Upper lobe of right lung (tissue), 1 donor: Measurements from ENCODE around the gene BID. TPM values are rescaled to one million over a fixed set of nuclear protein-coding genes. Genes with fewer than 3 reads are reported as not detected.

Experiments used
- ATAC-seq: fragments of 200-7000 bp; cut with Tn5 transposase; one replicate; pipeline ENCODE4 v1.9.1; 2020; ENCODE audit warnings: mild to moderate bottlenecking, moderate library complexity
- DNase-seq: peaks from one replicate; pipeline ENCODE4 v3.0.0-alpha.2; 2020
- H3K27ac ChIP-seq: fragments of 200-600 bp; one replicate; pipeline ENCODE4 v1.8.0; 2022
- H3K27me3 ChIP-seq: fragments of 200-600 bp; one replicate; pipeline ENCODE4 v1.8.0; 2022; ENCODE audit warnings: mild to moderate bottlenecking
- H3K36me3 ChIP-seq: fragments of 200-600 bp; one replicate; pipeline ENCODE4 v1.8.0; 2022
- H3K4me1 ChIP-seq: fragments of 200-600 bp; one replicate; pipeline ENCODE4 v1.8.0; 2022
- H3K4me3 ChIP-seq: fragments of 200-600 bp; one replicate; pipeline ENCODE4 v1.8.0; 2022; ENCODE audit warnings: mild to moderate bottlenecking
- H3K9me3 ChIP-seq: fragments of 200-600 bp; one replicate; pipeline ENCODE4 v1.8.0; 2022
- CTCF ChIP-seq: fragments of 200-600 bp; IDR thresholded peaks from one replicate; pipeline ENCODE4 v1.8.0; 2022; ENCODE audit warnings: antibody characterized with exemption
- intact Hi-C: fragments of 100-400 bp; cut with DNase I; formaldehyde crosslinking; loops from one replicate; pipeline ENCODE4 v1.11.0; 2022
- total RNA-seq: library from RNA; stranded (reverse); fragmentation: NEBNext Ultra II Directional; extraction: Animal tissue kit (Norgen Biotek cat#: 25700); gene quantifications from one replicate; pipeline ENCODE4 v1.2.1, GENCODE V29; 2021
- donor health status: DM: no; HTN: yes; CAD: no; lungs with severe emphysema.

Gene BID
- total RNA-seq, 1 donor from 2014 or later = 22.8 TPM

DNA sequence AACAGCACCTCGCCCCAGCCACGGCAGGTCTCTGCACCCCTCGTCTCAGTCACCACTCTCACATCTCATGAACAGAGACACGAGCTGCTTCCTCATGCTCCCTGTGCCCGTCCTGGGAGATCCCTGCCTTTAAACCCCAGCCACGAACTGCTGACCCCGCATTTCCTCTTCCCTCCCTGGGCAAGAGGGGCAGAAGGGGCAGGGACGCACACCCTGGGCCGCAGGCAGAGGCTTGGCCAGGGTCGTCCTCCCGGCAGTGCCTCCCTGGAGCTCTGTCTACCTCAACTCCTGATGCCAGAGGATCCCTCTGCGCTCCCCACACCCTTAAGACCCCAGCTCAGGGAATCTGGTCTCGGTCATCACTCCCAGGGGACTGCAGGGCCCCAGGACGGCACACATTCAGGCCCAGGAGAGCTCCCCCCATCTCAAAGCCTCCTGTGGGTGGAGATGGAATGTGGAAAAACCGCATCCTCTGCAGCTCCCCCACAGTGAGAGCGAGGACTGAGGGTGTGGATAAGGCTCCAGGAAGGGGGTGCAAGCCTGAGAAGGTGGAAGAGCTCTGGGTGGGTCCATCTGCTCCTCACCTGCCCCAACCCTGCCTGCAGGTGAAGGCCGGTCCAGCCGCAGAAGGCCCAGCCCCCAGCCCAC is 1.2 kb downstream of the BID start:
- no peak overlapping the region for H3K27ac ChIP-seq
- H3K36me3 ChIP-seq = no peaks in the 10 kb centered on the region
- H3K9me3 ChIP-seq = no peaks in the 10 kb centered on the region
- DNase-seq = no peak
- TF ChIP-seq CTCF = no peak
- peak; percentile 5 for ATAC-seq
- H3K4me1 ChIP-seq = peaks cover 26% of the 10 kb centered on the region
- peak overlapping the region; percentile 69 for H3K4me3 ChIP-seq
- no peaks in the 10 kb centered on the region for H3K27me3 ChIP-seq
- intact Hi-C loops = no loop called here

GRCh38 chr22:17772249-17772957 is 1.9 kb downstream of the BID start:
- Histone ChIP-seq H3K27me3 (no peaks in the 10 kb centered on the region), H3K36me3 (no peaks in the 10 kb centered on the region), H3K4me1 (peaks cover 26% of the 10 kb centered on the region), H3K4me3 (peak overlapping the region; percentile 69), H3K27ac (no peak overlapping the region), H3K9me3 (no peaks in the 10 kb centered on the region)
- no peak for DNase-seq
- intact Hi-C loops = no loop called here
- no peak for ATAC-seq
- no peak for TF ChIP-seq CTCF

- intact Hi-C loops = no loop called here
- no peak overlapping the region for H3K27ac ChIP-seq
- TF ChIP-seq CTCF = no peak
- no peaks in the 10 kb centered on the region for H3K9me3 ChIP-seq
- no peaks in the 10 kb centered on the region for H3K27me3 ChIP-seq
- no peaks in the 10 kb centered on the region for H3K36me3 ChIP-seq
- ATAC-seq = no peak
- peaks cover 26% of the 10 kb centered on the region for H3K4me1 ChIP-seq
- DNase-seq = no peak
- H3K4me3 ChIP-seq = no peak overlapping the region
Measured at GRCh38 chr22:17770180-17771077, 3.8 kb downstream of the BID start.

DNA sequence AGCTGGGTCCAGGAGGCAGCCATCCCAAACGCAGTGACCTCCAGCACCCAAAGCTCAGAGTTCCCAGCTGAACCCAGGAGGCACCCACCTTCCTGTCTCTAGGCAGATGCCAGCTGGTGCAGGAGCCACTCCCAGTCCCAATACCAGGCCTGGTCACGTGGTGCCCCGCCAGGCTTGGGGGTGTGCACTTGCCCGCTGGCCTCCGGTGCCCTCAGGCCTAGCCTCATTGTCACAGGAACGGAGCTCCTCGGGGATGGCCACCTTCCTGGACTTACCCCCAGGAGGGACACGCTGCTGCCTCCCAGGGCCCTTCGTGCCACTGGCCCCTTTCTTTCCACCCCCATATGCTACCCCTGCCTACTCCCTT is 4.6 kb downstream of the BID start:
- Histone ChIP-seq H3K9me3 (no peaks in the 10 kb centered on the region), H3K27ac (no peak overlapping the region), H3K4me1 (peaks cover 26% of the 10 kb centered on the region), H3K27me3 (no peaks in the 10 kb centered on the region), H3K4me3 (no peak overlapping the region), H3K36me3 (no peaks in the 10 kb centered on the region)
- TF ChIP-seq CTCF = no peak
- intact Hi-C loops = no loop called here
- no peak for DNase-seq
- no peak for ATAC-seq

DNA sequence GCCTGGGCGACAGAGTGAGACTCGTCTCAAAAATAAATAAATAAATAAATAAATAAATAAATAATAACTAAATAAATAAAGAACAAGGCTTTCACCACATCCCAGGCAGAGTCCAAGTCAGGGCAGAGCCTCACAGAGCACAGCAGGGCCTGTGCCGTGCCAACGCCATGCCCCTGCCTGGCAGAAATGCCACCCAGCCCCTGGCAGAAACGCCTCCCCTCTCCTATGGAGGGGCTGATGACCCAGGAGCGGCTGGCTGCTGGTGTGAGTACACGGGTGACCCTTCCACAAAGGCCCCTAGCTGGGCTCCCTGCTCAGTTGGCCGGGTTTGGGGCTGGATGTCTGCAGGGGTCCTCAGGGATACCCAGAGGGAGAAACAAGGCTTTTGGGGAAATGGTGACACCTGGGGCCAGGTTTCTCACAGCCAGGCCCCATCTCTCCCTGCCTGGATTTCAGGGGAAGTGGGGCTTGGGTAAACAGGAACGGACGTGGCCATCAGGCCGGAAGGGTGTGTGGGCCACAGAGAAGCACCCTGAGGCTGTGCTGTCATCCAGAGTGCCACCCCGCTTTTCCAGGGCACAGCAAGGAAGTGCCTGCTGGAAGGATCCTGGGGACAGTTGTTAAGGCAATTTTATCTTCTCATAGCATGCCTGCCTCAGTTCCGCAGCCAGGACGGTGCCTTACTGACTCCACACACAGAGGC is 5.1 kb downstream of the BID start:
- H3K4me1 ChIP-seq = peaks cover 26% of the 10 kb centered on the region
- intact Hi-C loops = no loop called here
- H3K27ac ChIP-seq = no peak overlapping the region
- TF ChIP-seq CTCF = no peak
- DNase-seq = peak; percentile 71
- peak; percentile 50 for ATAC-seq
- no peaks in the 10 kb centered on the region for H3K9me3 ChIP-seq
- no peaks in the 10 kb centered on the region for H3K27me3 ChIP-seq
- no peaks in the 10 kb centered on the region for H3K36me3 ChIP-seq
- H3K4me3 ChIP-seq = no peak overlapping the region
